ENCODE data around the gene MEGF11. TPM values are rescaled to one million over a fixed set of nuclear protein-coding genes. Genes with fewer than 3 reads are reported as not detected.

Gene MEGF11
- total and polyA plus RNA-seq, 9 donors: 0.04 to 11.4 (median 0.40) TPM; not detected in 2

DNA sequence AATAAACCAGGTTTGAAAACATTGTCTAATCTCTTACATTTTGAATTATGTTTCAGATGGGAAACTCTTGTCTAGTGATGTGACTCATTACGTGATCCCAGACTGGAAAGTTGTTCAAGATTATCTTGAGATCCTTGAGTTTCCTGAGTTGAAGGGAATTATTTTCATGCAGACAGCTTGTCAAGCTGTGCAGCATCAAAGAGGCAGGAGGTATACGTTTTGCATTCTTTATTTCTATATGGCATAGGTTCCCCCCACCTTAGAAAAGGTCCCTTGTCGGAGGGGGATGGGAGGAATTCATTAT is 41.3 kb upstream of the MEGF11 start:
- Histone ChIP-seq H3K4me3 (no peak overlapping the region), H3K36me3 (no peaks in the 10 kb centered on the region), H3K4me1 (ENCODE audit: insufficient read depth) (peaks cover 5% of the 10 kb centered on the region), H3K27me3 (no peaks in the 10 kb centered on the region), H3K27ac (peak overlapping the region in 1 of 2 donors; percentile 95), H3K9me3 (no peaks in the 10 kb centered on the region)
- 18 to 28% (median 18%) methylated on average over 3 of the region's 3 CpGs for WGBS, 3 donors
- no peak for DNase-seq
- TF ChIP-seq POLR2A (IDR thresholded peaks at IDR 0.05) (no peak), EP300 (IDR thresholded peaks at IDR 0.05) (no peak)
- TF ChIP-seq, protein P1, sequence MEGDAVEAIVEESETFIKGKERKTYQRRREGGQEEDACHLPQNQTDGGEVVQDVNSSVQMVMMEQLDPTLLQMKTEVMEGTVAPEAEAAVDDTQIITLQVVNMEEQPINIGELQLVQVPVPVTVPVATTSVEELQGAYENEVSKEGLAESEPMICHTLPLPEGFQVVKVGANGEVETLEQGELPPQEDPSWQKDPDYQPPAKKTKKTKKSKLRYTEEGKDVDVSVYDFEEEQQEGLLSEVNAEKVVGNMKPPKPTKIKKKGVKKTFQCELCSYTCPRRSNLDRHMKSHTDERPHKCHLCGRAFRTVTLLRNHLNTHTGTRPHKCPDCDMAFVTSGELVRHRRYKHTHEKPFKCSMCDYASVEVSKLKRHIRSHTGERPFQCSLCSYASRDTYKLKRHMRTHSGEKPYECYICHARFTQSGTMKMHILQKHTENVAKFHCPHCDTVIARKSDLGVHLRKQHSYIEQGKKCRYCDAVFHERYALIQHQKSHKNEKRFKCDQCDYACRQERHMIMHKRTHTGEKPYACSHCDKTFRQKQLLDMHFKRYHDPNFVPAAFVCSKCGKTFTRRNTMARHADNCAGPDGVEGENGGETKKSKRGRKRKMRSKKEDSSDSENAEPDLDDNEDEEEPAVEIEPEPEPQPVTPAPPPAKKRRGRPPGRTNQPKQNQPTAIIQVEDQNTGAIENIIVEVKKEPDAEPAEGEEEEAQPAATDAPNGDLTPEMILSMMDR (IDR thresholded peaks at IDR 0.05): no peak
- intact Hi-C loops (cut with DNase I): loop anchor here in 1 of 4 donors (5.0 kb wide), 1 partner anchor 463 kb away; no protein-coding TSS in a partner anchor

DNA sequence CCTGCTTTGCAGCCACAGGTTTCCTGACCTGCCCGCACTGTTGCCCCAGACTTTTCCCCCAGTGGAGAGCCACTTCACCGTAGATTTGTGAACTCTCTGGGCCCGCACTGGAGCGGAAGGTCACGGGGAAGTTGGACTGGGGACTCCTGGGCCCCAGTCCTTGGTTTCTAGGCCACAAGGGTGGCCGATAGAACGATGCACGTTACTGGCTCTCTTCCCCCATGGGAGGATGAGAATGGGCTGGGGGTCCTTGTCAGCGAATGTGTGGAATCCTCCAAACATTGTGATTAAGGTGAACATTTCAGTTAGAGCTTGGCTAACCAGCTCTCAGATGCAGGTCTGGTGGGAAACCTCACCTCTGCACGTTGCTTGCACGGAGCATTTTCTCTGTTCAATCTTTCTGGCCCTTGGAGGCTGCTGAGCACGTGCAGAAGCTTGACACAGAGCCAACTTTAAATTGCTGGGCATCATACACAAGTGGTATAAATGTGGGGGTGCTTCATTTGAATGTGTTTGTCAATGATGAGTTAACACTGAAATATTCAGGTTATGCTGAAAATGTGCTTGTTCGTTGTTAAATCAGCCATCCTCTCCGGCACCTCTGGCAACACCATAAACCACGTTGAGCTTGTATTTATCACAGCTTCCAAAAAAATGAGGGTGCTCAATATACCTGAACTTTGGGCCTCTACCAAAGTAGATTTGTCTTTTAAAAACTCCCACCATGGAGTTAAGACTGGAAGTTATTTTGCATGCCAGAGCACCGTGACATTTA is 40.8 kb upstream of the MEGF11 start:
- TF ChIP-seq, protein P1 (IDR thresholded peaks at IDR 0.05): no peak
- TF ChIP-seq EP300 (IDR thresholded peaks at IDR 0.05): no peak
- no peak for TF ChIP-seq POLR2A (IDR thresholded peaks at IDR 0.05)
- H3K4me3 ChIP-seq: peak overlapping the region; percentile 65
- no peaks in the 10 kb centered on the region for H3K27me3 ChIP-seq
- H3K27ac ChIP-seq: peak overlapping the region; percentile 87 to 95
- no peaks in the 10 kb centered on the region for H3K36me3 ChIP-seq
- DNase-seq: peak in 1 of 5 donors; percentile 12
- whole genome bisulfite sequencing, 3 donors: 1 to 2% (median 1%) methylated on average over 15 to 16 of the region's 16 CpGs
- intact Hi-C loops (cut with DNase I): loop anchor here in 1 of 4 donors (5.0 kb wide), 1 partner anchor 462 kb away; no protein-coding TSS in a partner anchor
- peaks cover 5% of the 10 kb centered on the region for H3K4me1 ChIP-seq (ENCODE audit: insufficient read depth)
- no peaks in the 10 kb centered on the region for H3K9me3 ChIP-seq

DNA sequence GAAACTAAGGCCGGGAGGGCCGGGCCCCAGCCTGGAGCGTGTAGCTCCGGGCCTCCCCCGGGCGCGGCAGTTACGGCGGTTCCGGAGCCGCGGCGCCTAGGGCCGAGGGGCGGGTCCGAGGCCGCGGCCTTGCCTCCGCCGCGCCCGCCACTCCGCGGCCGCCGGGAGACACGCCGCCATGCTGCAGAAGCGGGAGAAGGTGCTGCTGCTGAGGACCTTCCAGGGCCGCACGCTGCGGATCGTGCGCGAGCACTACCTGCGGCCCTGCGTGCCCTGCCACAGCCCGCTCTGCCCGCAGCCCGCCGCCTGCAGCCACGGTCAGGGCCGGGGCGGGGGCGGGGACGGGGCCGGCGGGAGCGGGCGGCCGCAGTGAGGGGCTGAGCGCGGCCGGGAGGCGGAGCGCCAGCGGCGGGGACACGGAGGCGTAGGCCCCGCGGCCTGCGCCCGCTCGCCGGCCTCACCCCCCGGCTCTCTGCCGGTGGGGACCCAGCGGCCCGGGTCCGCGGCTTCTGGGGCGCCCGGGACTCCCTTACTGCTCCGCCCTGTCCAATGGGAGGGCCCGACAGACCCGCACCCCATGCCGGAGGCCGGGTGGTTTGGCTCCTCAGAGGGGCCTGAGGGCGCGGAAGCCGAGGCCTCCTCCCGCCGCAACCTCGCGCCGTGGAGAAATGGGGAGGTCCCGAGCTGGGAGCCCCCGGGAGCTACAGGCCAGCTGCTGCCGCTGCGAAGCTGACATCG is 40.0 kb upstream of the MEGF11 start, which contains the start of gene DIS3L:
DIS3L (plus strand) TSS at position 150 of the 738 bp plus-strand sequence; CDS start at position 179, 29 bp downstream.
- peaks cover 5% of the 10 kb centered on the region for H3K4me1 ChIP-seq (ENCODE audit: insufficient read depth)
- 0 to 1% (median 1%) methylated on average over 18 to 92 of the region's 92 CpGs for WGBS, 3 donors
- H3K36me3 ChIP-seq: no peaks in the 10 kb centered on the region
- H3K27me3 ChIP-seq: no peaks in the 10 kb centered on the region
- no peaks in the 10 kb centered on the region for H3K9me3 ChIP-seq
- TF ChIP-seq EP300 (IDR thresholded peaks at IDR 0.05): no peak
- TF ChIP-seq, protein P1 (IDR thresholded peaks at IDR 0.05): no peak
- TF ChIP-seq POLR2A (IDR thresholded peaks at IDR 0.05): no peak
- peak within 1 kb of the TSS; percentile 87 to 95 for H3K27ac ChIP-seq
- peak within 1 kb of the TSS; percentile 65 for H3K4me3 ChIP-seq
- intact Hi-C loops (cut with DNase I): loop anchor here in 1 of 4 donors (5.0 kb wide), 1 partner anchor 461 kb away; no protein-coding TSS in a partner anchor
- peak; percentile 46 to 72 (median 56) for DNase-seq

DNA sequence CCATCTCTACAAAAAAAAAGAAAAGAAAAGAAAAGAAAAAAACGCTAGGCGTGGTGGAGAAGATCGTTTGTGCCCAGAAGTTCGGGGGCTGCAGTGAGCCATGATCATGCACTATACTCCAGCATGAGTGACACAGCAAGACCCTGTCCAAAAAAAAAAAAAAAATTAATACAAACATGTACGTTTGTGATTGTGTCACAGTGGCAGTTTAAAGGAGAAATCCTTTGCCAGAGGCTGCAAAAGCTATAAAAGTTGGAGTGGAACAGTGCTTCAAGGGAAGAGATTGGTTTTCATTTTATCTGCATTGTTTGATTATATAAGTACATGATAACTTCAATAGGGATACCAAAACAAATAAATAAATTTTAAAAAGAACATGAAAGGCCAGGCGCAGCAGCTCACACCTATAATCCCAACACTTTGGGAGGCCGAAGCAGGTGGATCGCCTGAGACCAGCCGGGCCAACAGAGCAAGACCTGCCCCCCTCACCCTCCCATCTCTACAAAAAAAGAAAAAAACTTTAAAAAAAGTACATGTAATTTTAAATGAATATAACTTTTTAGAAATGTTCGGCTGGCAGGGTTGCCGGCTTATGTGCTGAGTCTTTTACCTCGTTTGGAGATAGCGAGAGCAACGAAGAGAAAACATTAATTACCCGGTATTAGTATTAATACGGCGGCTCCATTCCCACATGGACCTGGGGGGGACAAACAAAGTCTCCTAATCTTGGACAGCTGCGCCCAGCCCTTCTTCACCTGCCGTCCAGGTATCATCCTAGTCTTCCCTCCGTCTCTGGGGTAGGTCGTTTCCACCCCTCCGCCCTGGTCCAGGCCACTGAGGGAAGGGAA is 39.2 kb upstream of the MEGF11 start:
- WGBS, 3 donors: 5 to 6% (median 6%) methylated on average over 22 of the region's 22 CpGs
- intact Hi-C loops (cut with DNase I): loop anchor here in 1 of 4 donors (5.0 kb wide), 1 partner anchor 460 kb away; no protein-coding TSS in a partner anchor
- peak overlapping the region; percentile 87 to 95 for H3K27ac ChIP-seq
- TF ChIP-seq, protein P1 (IDR thresholded peaks at IDR 0.05): no peak
- TF ChIP-seq EP300 (IDR thresholded peaks at IDR 0.05): no peak
- peak; percentile 27 for TF ChIP-seq POLR2A (IDR thresholded peaks at IDR 0.05)
- no peaks in the 10 kb centered on the region for H3K36me3 ChIP-seq
- no peaks in the 10 kb centered on the region for H3K9me3 ChIP-seq
- peaks cover 5% of the 10 kb centered on the region for H3K4me1 ChIP-seq (ENCODE audit: insufficient read depth)
- no peaks in the 10 kb centered on the region for H3K27me3 ChIP-seq
- no peak for DNase-seq
- peak overlapping the region; percentile 65 for H3K4me3 ChIP-seq
